NAMALWA (cell line): ENCODE results near the gene CPT2.

ENCODE experiments used
- DNase-seq: peaks from one replicate; pipeline ENCODE4 v3.0.0-alpha.2; 2015; ENCODE audit warnings: low spot score

Gene CPT2

DNA sequence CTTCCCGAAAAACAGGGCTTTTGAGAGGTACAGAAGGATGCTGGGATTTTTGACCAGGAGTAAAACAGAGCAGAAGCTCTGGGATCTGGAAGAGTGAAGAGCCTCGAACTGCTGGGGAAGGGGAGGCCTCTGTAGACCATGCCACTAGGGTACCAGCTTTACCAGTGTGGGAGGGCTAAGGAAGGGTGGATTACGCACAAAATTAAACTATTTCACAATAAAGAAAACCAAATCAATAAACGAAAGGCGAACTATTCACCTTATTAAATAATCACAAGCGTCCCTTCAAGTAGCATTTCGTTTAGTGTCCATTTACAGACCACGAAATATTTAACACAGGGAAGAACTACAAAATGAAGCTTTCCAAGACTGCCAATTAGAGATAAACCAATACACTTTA lies 23.1 kb downstream of the CPT2 start:
- DNase-seq, result no peak

DNA sequence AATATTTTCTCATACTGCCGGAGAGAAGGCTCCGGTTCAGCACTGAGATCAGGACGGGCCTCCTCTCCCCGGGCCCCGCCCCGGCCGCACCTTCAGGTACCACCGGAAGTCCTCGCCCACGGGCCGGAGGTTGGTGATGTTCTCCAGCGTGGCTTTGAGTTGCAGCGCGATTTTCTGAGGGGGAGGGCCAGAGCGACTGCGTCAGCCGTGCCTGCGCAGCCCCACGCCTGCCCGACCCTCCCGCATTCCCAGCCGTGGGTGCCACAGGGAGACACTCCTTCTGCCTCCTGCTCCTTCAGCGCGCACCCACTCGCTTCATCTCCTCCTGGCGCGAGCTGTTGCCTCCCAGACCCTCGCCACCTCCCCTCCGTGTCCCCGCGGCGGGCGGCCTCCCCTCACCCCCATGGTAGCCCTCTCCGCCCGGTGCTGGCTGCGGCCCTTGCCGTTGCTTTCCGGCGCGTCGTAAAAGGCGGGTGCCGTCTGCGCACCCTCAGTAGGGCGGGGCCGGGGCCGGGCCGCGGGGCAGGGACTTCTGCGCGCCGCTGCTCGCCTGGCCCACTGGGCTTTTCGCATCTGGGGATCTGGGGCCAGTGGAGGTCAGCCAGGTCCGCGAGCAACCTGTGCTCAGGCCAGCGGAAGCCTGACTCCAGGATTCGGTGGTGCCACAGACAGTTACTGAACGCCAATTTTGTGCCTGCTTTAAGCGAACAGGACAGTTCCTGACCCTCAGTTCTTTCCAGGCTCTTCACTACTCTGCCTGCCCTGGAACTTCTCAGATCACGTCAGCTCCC lies 23.7 kb downstream of the CPT2 start, which contains the start of gene CZIB:
CZIB (minus strand) TSS at position 464 of the 791 bp plus-strand sequence; CDS start at position 405, 59 bp downstream.
- peak; percentile 94 for DNase-seq

DNA sequence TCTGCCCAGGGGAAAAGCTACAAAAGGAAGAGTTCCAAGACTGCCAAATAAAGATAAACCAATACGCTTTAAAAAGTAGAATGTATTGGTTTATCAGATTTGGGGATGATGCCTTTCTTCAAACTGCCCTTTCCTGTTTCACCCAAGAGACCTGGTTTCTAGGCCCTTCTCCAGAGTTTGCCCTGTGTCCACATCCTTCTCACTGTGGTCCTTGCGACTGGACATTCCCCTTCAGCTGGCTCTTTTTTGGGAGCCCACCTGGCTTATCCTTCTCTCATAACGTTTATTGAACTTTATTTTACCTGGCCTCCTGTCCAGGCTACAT lies 24.3 kb downstream of the CPT2 start:
- DNase-seq, result no peak

DNA sequence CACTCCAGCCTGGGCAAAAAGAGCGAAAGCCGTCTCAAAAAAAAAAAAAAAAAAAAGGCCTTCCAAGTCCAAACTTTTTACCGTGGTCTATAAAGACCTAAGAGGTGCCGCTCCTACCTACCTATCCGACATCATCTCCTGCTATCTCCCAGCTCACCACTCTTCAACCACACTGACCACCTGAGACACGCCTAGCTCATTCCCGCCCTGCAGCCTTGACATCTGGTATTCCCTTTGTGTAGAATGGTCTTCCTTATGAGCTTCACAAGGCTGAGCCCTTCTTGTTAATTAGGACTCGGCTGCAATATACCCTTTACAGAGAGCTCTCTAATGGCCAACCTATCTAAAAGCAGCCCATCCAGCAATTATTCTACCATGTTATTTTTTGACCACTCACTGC lies 41.0 kb downstream of the CPT2 start:
- DNase-seq, result peak; percentile 19

DNA sequence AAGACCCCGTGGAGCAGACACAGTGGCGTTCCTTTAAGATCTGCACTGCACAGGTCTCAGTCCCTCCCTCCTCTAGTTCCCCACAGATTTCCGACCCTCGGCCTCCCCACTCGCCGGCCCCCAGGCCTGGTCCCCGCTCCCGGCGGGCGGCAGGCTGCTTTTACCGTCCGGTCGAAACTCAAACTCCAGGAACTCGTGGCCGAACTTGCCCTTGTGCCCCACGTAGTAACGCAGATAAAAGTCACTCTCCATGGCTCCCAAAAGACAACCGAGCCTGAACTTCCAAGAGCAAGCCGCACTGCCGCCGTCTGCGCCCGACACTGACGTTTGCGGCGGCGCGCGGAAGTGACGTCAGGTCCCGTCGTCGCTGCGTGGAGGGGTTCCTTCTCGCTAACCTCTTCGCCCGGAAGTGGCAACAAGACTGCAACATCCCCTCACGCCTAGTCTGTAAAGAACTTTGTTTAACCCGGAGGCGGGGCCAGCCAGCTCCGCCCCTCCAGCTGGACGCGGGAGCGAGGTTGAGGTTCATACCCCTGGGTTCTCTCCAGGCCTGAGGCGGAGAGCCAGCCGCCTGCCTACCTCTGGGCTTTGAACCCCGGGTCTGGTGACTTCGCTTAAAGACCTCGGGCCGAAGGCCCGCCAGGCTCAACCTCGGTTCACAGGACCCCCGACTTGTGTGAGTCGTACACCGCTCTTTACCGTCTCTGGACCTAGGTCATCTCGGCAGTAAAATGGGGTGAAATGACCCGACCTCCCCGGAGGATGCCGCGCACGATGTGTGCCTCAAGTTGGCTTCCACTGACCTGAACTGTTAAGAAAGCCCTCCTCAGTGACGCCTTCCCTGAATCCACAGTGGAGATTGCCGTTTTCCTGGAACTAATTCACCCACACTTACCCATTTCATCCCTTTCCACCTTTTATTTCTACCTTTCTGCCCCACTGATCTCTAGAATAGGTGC lies 41.9 kb downstream of the CPT2 start, which contains the start of gene MAGOH:
MAGOH (minus strand) TSS at position 322 of the 959 bp plus-strand sequence; CDS start at position 252, 70 bp downstream.
- peak; percentile 97 for DNase-seq

DNA sequence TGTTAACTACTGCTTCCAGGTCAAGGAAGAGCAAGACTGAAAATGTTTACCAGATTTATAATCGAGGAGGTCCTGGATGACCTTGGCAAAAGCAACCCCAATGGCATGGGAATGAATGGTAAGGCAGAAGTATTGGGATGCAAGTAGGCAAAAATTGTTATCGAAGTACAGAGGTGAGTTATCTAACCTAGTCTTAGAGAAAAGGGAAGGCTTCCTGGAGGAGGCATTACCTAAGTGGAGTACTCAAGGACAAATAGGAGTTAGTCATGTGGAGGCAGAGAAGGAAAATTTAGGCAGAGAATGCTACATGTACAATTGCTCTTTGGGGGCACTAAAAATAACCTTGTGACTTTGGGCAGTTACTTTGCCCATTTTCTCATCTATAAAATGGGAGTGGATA lies 45.2 kb downstream of the CPT2 start:
- no peak for DNase-seq

DNA sequence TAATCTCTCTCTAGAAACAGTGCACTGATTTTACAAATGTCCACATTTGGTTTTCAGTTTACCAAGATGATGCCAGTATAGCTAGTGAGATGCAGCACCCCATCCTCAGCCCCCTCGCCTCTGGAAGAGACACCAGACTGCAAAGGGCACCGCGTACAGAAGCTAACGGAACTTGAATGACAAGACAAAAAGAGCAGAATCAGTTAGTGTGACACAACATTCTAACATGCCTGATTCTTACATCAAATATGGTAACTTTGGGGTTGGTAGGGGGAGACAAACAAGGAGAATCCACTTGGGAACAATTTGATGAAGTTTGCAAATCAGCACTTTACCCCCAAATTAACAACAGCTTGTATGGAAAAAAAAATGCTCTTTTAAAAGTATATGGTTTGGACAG lies 45.8 kb downstream of the CPT2 start:
- DNase-seq, result no peak

DNA sequence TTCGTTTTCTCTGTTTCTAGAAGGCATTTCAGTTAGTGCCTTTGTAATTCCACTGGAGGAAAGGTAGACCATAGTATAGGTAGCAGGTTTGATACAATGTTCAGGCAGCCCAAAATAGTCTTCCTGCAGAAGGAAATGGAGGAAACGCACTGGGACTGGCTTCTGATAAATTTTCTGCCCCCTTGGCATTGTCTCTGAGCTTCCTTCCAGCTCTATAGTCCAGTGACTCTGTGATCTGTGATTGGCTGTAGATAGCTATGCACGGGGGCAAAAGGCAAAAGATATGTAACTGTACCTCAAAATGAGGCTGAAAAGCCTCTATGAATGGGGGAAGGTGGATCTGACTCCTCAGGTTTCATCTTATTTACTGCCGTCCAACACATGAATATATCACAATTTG lies 47.5 kb downstream of the CPT2 start:
- no peak for DNase-seq

DNA sequence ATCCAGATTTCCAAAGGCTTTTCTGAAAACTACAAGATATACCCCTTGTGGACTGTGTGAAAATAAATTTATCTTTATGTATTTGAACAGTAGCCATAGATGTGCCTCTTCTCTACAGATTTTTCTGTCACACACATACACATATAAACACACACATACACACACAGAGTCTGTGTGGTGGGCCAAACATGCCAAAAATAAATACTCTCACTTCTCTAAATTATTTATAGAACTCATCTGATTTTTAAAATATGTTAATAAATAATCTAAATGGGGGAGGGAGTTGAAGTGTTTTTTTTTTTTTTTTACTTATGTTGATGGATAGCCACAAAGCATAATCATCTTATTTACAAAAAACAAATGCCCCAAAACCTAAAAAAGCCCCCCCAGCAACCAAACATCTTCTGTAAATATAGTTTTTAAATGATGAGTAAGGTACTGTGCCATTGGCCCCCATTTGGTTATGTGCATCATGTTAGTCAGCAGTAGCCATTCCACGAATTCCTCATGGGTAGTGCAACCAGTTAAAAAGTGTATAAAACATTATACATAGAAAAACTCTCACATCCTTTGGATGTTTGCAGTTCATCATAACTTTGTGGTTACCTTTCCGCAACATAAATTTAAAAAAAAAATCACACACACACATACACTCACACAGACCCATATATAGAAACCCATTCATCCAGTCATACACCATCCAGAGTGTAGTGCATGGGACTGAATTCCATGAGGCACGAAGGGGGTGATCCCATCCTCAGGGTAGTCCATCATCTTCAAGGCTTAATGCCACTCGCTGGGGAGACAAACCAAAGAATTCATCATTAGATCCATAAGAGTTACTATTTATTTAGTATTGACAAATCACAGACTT lies 49.9 kb downstream of the CPT2 start:
- DNase-seq, result peak; percentile 37

DNA sequence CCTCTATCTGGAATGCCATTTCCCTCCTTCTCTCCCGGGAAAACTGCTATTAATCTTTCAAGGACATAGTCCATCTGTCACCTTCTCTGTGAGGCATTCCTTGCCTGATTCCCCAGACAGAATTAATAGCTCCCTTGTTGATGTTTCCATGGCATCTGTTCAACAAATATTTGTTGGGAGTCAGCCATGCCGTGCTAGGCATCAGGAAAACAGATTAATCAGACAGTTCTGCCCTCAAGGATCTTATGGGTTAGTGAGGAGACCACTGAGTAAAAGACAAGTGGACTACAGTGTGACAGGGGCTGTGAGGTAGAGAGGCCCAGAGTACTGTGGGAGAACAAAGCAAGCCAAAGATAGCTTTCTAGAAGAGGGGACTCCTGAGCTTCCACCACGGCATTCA lies 53.1 kb downstream of the CPT2 start:
- DNase-seq, result no peak

DNA sequence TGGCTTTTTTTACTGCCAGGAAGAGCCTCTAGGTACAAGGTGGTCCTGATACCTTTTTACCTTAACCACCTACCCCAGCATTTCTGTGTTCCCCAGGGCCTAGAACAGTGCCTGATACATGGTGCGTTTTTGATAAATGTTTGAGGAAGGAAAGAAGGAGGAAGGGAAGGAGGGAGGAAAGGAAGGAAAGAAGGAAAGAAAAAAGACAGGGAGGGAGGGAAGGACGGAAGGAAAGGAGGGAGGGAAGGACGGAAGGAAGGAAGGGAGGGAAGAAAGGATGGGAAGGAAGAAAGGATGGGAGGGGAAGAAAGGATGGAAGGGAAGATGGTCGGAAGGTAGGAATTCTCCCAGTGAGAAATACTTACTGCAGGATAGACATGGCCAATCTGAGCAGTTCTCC lies 53.7 kb downstream of the CPT2 start:
- DNase-seq, result no peak

DNA sequence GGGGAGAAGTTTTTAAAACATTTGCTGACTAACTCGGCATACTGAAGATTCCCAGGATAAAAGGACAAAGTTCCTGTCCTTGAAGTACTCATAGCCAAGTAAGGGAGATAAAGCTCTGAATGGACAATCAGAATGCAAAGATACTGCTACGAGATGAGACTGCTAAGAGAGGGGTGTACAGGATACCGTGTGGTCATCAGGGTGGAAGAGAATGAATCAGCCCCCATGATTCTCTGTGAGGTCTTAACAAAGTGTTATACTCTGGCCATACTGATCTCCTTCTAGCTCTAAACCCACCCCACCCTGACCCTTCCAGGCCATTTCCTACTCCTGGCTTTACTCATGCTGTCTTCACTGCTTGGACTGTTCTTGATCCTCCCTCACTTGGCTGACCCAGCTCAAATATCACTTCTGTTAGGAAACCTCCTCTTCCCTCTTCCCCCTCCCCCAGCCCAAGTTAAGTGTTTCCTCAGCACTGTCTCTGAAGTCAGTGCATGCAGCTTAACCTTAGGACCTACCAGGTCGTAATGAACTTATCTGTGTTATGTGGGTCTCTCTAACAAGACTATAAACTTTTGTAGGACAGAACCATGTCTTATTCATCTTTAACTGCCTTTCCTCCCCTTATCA lies 57.5 kb downstream of the CPT2 start:
- no peak for DNase-seq

DNA sequence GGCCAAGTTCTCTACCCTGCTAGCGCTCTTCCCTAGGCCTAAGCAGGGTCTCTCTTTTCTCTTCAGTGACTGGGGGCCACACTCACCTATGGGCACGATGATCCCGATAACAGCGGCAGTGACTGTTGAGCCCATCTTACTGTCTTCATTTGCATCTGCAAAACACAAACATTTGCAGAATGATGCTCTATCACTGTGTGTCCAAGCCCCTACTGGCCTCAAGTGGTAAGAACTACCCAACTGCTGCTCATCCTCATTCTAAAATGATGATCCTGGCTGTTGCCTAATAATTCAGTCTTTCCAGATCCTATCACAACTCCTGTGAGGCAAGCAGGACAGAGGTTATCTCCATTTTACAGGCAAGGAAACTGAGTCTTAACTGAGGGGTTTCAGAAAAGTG lies 58.4 kb downstream of the CPT2 start:
- DNase-seq, result no peak

DNA sequence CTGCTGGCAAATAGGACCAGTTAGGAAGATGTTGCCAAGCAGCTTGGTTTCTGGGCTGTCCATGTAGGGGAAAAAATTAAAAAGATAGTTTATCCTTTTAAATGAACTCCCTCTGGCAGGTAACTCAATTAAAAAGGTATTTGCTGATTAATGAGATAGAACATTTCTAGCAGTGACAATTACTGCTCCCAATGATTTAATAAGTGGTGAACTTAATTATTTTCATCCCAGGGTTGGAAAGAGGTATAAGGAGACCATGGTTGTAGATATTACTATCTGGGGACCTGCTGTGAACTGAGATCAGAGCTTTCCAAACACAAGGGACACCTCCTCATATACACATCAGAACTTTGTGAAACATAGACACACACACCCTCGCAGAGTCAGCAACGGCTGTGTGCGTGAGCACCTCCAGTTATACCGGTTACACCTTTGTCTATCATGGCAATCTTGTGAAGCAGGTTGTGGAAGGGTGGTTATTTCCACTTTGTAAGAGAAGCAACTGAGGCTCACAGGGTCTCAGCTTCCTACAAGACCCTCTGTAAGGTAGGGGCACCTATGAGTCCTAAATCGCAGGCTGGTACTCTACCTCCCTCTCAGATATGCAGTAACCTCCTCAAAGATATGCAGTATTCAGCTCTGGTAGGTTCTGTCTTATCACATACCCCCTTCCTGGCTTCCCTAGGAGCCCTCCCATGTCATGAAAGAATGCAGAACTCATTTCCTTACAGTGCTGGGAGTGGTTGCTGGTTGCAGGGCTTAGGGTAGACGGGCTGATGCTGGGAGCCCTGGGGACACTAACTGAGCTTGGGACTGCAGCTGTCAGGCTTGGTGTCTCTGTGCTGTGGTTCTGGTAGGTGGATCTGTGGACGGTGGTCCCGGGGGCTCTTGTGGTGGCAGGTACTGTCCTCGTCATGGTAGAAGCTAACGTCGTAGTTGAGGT lies 60.2 kb downstream of the CPT2 start:
- DNase-seq, result no peak

DNA sequence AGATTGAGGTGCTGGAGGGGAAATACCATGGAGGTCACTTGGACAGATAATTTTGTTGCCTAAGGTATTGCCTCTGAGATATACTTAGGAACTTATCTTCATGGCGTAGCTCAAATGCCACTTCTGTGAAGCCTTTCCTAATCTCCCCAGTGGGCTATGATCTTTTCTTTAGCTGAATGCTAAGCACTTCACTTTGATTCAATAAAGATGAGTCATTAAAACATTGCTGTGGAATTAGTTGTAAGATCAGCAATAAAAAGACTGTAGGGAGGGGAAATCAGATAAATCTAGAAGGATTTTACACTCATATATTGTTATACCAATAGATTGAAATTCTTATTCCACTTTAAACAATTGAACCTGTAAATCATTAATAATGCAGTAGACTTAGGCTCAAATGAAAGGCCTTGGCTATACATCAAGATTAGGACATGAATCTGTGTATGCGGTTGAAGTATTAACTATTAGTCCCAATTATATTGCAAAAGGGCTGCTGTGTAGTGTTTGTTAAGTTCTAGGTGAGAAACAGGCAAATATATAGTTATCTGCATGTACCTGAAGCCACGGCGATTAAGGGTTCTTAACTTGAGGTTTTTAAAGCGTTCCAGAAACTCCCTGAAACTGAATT lies 60.9 kb downstream of the CPT2 start:
- no peak for DNase-seq

DNA sequence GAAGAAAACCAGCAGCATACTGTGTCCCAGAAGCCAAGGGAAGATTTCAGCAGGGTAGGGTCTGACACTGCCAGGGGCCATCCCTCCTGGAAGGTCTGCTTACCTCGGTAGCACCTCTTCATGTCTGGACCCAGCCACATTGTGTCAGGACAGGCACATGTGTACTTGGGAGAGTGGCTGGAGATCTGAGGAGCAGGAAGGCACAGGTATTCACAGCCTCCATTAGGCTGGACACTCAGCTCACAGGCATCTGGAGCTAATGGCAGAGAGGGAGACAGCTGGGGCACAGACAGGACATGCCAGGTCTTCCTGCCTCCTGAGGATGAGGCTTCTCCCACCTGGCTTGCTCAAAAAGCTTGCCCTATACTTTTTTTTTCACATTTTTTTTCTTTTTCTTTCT lies 61.6 kb downstream of the CPT2 start:
- DNase-seq, result no peak

DNA sequence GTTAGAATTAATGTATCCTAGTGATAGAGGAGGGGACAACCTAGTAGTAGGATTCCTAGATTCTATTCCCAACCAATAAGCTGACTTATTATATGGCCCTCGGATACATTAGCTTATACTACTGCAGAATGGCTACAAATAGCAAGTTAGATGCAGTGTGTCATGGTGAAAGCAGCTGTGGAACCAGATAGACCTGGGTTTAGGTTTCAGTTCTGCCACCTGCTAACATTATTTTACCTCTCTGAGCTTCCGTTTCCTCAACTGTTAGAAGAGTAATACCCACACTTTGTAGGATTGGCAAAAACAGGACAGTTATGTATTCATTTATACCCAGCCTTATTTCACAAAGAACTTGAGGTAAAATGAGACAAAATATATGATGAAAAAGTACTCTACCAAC lies 63.3 kb downstream of the CPT2 start:
- DNase-seq, result no peak

DNA sequence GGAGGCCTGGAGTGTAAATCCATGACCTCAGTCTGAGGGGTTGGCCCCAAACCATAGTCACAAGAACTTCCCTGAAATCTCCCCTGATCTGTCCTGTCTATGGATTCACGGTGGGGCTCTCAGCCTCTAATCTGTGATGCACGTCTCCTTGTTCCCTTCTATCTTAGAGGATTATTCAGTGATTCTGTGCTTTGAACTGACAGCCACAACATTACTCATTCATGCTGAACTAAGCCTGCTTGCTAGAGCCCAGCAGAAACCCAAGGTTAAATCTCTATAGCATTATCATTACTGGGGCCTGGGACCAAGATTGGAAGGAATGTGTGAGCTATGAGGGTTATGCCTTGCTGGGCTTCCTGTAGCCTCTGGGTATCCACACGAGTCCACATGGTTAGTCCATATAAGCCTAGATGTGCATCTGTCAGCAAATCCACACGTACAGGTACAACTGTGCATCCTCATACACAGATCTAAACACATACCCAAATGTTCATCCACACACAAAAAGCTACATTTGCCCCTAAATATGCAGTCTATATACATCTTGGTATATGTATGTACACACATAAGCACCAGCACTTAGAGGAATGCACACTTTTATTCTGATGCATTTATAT lies 64.1 kb downstream of the CPT2 start:
- DNase-seq, result no peak

DNA sequence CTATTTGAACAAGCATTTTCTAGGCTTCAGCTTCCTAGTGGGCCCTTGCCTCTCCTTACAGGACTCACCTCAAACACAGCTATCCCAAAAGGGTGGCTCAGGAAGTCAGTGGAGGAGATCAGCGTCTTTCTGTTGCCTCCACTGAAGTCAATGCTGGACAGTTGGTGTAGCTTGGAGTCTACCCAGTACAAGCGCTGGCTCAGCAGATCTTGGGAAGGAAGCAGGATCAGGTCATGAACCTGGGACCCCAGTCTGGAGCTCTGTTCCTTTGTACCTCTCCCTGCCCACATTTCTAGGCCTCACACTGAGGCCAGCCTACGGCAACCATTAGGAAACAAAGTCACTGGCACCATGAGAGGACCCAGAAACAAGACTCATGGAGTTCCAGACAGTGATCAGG lies 65.4 kb downstream of the CPT2 start:
- no peak for DNase-seq
